Transverse colon (tissue), 3 donors: ENCODE data around the gene CNTNAP2.

Source experiments
- CTCF ChIP-seq, 5 experiments: fragments of 200-600 bp in 3 of 5; fragments of 450-650 bp in 2 of 5; sonication (generic) in 3 of 5; IDR thresholded peaks; 1 replicate in 2 of 5; 2 replicates in 3 of 5; pipeline ENCODE4 v1.5.1; 2016 to 2017; ENCODE audit warnings: antibody characterized with exemption in 5 of 5, inconsistent platforms in 3 of 5, mild to moderate bottlenecking in 2 of 5, moderate library complexity in 1 of 5
- POLR2A ChIP-seq: fragments of 450-650 bp; IDR thresholded peaks from one replicate; pipeline ENCODE4 v1.6.1; 2016; ENCODE audit warnings: antibody characterized with exemption, mild to moderate bottlenecking, moderate library complexity

GRCh38 chr7:147474862-147475261 is 1358.3 kb downstream of the CNTNAP2 start:
- TF ChIP-seq CTCF (IDR thresholded peaks at IDR 0.05): no peak
- TF ChIP-seq POLR2A: no peak
